ENCODE results near the gene ZNF697. TPM values are rescaled to one million over a fixed set of nuclear protein-coding genes. Genes with fewer than 3 reads are reported as not detected.
"Not testable (repeated sequence)": the region's sequence is repeated elsewhere in the genome, so short reads cannot be mapped to it uniquely, and the experiment has no call there.

The ZNF697 gene
- total RNA-seq, 1 experiment from 2014 or later, result 2.9 TPM

- H3K4me3 ChIP-seq (ENCODE audit: low read depth, low read length); DNase-seq; CTCF ChIA-PET; H3K4me3 Mint-ChIP-seq (ENCODE audit: unreplicated experiment); H3K27me3 Mint-ChIP-seq (ENCODE audit: insufficient read depth, unreplicated experiment); H3K36me3 Mint-ChIP-seq (ENCODE audit: insufficient read depth, unreplicated experiment); H3K9me3 Mint-ChIP-seq (ENCODE audit: unreplicated experiment); POLR2A ChIA-PET; H3K4me1 Mint-ChIP-seq (ENCODE audit: low read depth, unreplicated experiment); BruUV-seq (replicated peaks); H3K36me3 ChIP-seq (ENCODE audit: control insufficient read depth, insufficient read depth, low read length); H3K9me3 ChIP-seq; H3K4me1 ChIP-seq; intact Hi-C loops (cut with micrococcal nuclease; ENCODE audit: unreplicated experiment); H3K27me3 ChIP-seq (replicated peaks; ENCODE audit: control insufficient read depth, insufficient read depth, low read length); H3K27ac Mint-ChIP-seq (ENCODE audit: unreplicated experiment): not testable (repeated sequence)
These were observed 33.0 kb downstream of the ZNF697 start for GRCh38 chr1:119615100-119615499.

DNA sequence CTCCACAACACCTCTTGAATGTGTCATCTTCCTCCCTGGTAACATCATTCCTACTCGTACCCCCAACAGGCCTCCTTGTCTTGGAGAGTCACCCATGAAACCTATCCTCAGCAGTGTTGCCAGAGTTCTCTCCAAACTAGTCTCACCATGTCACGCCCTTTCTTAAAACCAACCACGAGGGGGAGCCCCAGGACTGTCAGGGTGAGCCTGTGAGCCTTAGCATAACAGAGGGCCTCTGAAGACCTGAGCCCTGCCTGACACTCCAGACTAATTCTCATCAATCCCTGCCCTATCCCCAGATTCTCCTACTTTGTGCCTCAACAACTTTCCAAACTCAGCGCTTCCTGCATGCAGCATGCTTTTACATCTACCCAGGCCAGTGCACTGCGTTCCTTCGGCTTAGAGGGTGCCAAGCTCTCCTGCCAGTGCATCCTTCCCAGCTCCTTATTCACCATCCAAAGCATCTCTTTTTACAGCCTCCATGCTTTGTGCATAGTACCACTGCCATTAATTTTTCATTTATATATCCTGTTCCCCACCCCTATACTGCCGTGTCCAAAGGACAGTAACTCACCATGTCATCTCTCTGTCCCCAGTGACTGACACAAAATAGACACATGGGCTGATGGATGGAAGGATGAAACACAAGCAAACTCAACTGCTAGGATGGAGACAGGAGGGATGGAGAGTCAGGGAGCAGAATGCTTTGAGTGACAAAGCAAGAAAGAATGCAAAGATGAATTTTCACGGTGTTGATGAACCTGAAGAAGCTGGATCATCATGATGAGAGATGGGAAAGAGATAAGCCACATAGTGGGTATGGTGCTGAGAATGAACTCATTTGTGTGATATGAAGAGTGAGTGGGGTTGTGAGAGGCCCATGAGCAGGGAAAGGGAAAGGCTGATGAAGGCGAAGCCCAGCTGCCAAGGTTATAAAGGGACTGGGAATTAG, 34.0 kb downstream of the ZNF697 start:
- BruUV-seq (replicated peaks), result no TSS peak
- DNase-seq, result peak; percentile 77 to 86
- TF ChIP-seq CTCF (IDR thresholded peaks at IDR 0.05; ENCODE audit: insufficient read depth in 1 of 2, low read depth in 1 of 2, low read length in 1 of 2, severe bottlenecking in 1 of 2, unreplicated experiment in 1 of 2), result peak; percentile 50 to 54
- Mint-ChIP-seq H3K4me1 (ENCODE audit: low read depth, unreplicated experiment) (peaks cover 6% of the 10 kb centered on the region), H3K9me3 (ENCODE audit: unreplicated experiment) (no peaks in the 10 kb centered on the region), H3K27me3 (ENCODE audit: insufficient read depth, unreplicated experiment) (no peaks in the 10 kb centered on the region), H3K27ac (ENCODE audit: unreplicated experiment) (no peak overlapping the region), H3K4me3 (ENCODE audit: unreplicated experiment) (no peak overlapping the region), H3K36me3 (ENCODE audit: insufficient read depth, unreplicated experiment) (peaks cover 5% of the 10 kb centered on the region)
- H3K36me3 ChIP-seq (ENCODE audit: control insufficient read depth, insufficient read depth, low read length), result no peaks in the 10 kb centered on the region
- H3K9me3 ChIP-seq, result no peaks in the 10 kb centered on the region
- no peaks in the 10 kb centered on the region for H3K27me3 ChIP-seq (replicated peaks; ENCODE audit: control insufficient read depth, insufficient read depth, low read length)
- ChIA-PET CTCF (interaction anchor here (0.6 to 1.6 kb wide), 6 partner anchors 13 to 336 kb away, joined by 3 to 7 read pairs (median 5); partner anchors contain the start of gene ZNF697), POLR2A (no interaction called here)
- intact Hi-C loops (cut with micrococcal nuclease; ENCODE audit: unreplicated experiment), result loop anchor here (1.0 to 5.0 kb wide), 6 partner anchors 33 to 242 kb away; partner anchors contain the start of gene ZNF697
- H3K4me1 ChIP-seq, result no peaks in the 10 kb centered on the region
- H3K4me3 ChIP-seq (ENCODE audit: low read depth, low read length), result no peak overlapping the region

- no peaks in the 10 kb centered on the region for H3K27me3 ChIP-seq (replicated peaks; ENCODE audit: control insufficient read depth, insufficient read depth, low read length)
- Mint-ChIP-seq H3K27me3 (ENCODE audit: insufficient read depth, unreplicated experiment) (no peaks in the 10 kb centered on the region), H3K36me3 (ENCODE audit: insufficient read depth, unreplicated experiment) (no peaks in the 10 kb centered on the region), H3K4me3 (ENCODE audit: unreplicated experiment) (no peak overlapping the region), H3K9me3 (ENCODE audit: unreplicated experiment) (no peaks in the 10 kb centered on the region), H3K4me1 (ENCODE audit: low read depth, unreplicated experiment) (no peaks in the 10 kb centered on the region), H3K27ac (ENCODE audit: unreplicated experiment) (no peak overlapping the region)
- peak; percentile 76 to 80 for TF ChIP-seq CTCF (IDR thresholded peaks at IDR 0.05; ENCODE audit: insufficient read depth in 1 of 2, low read depth in 1 of 2, low read length in 1 of 2, severe bottlenecking in 1 of 2, unreplicated experiment in 1 of 2)
- no peaks in the 10 kb centered on the region for H3K4me1 ChIP-seq
- ChIA-PET POLR2A (no interaction called here), CTCF (interaction anchor here (0.7 to 1.3 kb wide), 7 partner anchors 49 to 136 kb away, joined by 3 to 6 read pairs (median 4); partner anchors contain the start of gene PHGDH)
- intact Hi-C loops (cut with micrococcal nuclease; ENCODE audit: unreplicated experiment), result loop anchor here (1.0 to 5.0 kb wide), 6 partner anchors 28 to 239 kb away; partner anchors contain the start of gene ZNF697
- no peaks in the 10 kb centered on the region for H3K9me3 ChIP-seq
- DNase-seq, result peak; percentile 75 to 86
- H3K36me3 ChIP-seq (ENCODE audit: control insufficient read depth, insufficient read depth, low read length), result no peaks in the 10 kb centered on the region
- no TSS peak for BruUV-seq (replicated peaks)
- H3K4me3 ChIP-seq (ENCODE audit: low read depth, low read length), result no peak overlapping the region
These were observed 36.4 kb downstream of the ZNF697 start for GRCh38 chr1:119611701-119612113.

DNA sequence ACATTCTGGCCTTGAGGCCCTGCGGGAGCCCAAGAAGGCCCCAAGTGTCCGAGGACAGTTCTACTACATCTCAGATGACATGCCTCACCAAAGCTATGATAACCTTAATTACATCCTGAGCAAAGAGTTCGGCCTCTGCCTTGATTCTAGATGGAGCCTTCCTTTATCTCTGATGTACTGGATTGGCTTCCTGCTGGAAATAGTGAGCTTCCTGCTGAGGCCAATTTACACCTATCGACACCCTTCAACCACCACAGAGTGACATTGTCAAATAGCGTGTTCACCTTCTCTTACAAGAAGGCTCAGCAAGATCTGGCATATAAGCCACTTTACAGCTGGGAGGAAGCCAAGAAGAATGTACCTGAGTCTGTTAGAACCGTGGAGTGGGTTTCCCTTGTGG, 39.2 kb downstream of the ZNF697 start:
- DNase-seq; CTCF ChIA-PET; H3K4me3 Mint-ChIP-seq (ENCODE audit: unreplicated experiment); H3K27me3 ChIP-seq (replicated peaks; ENCODE audit: control insufficient read depth, insufficient read depth, low read length); H3K27me3 Mint-ChIP-seq (ENCODE audit: insufficient read depth, unreplicated experiment); BruUV-seq (replicated peaks); H3K4me1 Mint-ChIP-seq (ENCODE audit: low read depth, unreplicated experiment); H3K9me3 ChIP-seq; H3K4me1 ChIP-seq; H3K4me3 ChIP-seq (ENCODE audit: low read depth, low read length); H3K36me3 Mint-ChIP-seq (ENCODE audit: insufficient read depth, unreplicated experiment); H3K27ac Mint-ChIP-seq (ENCODE audit: unreplicated experiment); intact Hi-C loops (cut with micrococcal nuclease; ENCODE audit: unreplicated experiment); H3K9me3 Mint-ChIP-seq (ENCODE audit: unreplicated experiment); H3K36me3 ChIP-seq (ENCODE audit: control insufficient read depth, insufficient read depth, low read length); POLR2A ChIA-PET: not testable (repeated sequence)

GRCh38 chr1:119607087-119607807, 40.8 kb downstream of the ZNF697 start:
- H3K4me1 Mint-ChIP-seq (ENCODE audit: low read depth, unreplicated experiment); CTCF ChIA-PET; H3K4me1 ChIP-seq; H3K27ac Mint-ChIP-seq (ENCODE audit: unreplicated experiment); DNase-seq; H3K9me3 Mint-ChIP-seq (ENCODE audit: unreplicated experiment); H3K36me3 ChIP-seq (ENCODE audit: control insufficient read depth, insufficient read depth, low read length); H3K27me3 Mint-ChIP-seq (ENCODE audit: insufficient read depth, unreplicated experiment); intact Hi-C loops (cut with micrococcal nuclease; ENCODE audit: unreplicated experiment); H3K27me3 ChIP-seq (replicated peaks; ENCODE audit: control insufficient read depth, insufficient read depth, low read length); H3K4me3 ChIP-seq (ENCODE audit: low read depth, low read length); H3K36me3 Mint-ChIP-seq (ENCODE audit: insufficient read depth, unreplicated experiment); H3K4me3 Mint-ChIP-seq (ENCODE audit: unreplicated experiment); POLR2A ChIA-PET; H3K9me3 ChIP-seq; BruUV-seq (replicated peaks): not testable (repeated sequence)

Data from Caco-2 (cell line).